NCI-H1417 treated with DMSO at 0.1 percent for 48 hours (cell line): ENCODE data around the gene CCDC32.

Experiments
- DNase-seq: peaks from one replicate; lab custom pipeline; 2025; lab: John Stamatoyannopoulos, UW

CCDC32 gene

DNA sequence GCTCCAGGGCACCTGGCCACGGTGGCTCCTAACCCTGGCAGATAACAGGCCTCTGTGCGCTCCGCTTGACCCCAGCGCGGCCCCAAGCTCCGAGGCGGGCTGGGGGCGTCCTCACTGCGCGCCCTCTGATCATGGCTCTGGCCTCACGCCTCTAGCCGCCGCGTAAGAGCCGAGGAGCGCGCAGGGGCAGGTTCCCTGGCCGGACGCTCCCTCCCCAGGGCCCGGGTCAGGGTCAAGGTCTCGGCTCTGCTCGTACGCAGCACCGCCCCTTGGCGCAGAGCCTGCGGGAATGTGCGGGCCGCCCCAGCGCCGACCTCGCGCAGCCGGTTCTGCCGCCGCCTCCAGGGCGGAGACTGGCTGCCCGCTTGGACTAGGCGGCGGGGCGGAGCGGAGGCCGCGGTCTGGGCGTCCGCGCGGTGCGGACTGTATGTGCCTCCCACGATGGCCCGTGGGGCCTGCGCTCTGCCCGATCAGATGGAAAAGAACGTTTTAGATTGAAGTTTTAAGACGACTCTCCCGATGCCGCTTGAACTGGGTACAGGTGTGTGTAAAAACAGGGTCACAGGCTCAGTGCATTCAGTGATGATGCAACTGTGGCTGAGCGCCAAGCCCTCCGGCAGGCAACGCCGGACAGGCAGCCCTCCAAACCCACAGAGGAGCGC is 53.2 kb downstream of the CCDC32 start:
- DNase-seq: no peak

DNA sequence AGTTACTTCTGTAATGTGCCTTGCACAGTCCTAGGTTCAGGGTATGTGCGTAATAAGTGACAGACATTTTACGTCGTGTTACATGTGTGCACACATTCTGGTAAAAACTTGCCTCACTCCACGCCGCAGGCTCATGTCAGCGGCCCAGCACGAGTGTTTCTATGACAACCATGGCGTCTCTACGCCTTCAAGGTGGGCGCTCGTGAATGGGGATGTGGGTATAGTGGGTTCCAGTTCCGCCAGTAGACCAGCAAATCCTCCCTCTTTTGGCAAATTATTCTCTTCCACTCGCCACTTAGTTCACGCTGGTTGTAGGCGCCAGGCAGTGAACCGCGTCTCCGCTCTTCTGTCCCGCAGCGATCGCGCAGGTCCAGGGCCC is 53.8 kb downstream of the CCDC32 start:
- no peak for DNase-seq

DNA sequence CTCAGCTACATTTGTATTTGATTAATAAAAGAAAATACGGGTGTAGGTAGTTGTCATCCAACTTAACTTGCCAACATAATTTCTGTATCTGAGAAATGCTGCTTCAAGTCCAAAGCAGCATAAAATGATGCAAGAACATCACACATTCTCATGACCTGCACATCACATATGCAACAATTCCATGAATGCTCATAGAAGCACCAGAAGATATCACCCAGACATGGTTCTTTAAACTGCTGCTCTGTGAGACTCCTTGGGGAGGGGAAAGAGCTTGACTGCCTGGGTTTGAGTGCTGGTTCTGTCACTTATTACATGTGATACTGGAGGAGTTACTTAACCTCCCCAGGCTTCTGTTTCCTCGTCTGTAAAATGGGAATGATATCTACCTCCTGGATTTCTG is 54.6 kb downstream of the CCDC32 start:
- no peak for DNase-seq

DNA sequence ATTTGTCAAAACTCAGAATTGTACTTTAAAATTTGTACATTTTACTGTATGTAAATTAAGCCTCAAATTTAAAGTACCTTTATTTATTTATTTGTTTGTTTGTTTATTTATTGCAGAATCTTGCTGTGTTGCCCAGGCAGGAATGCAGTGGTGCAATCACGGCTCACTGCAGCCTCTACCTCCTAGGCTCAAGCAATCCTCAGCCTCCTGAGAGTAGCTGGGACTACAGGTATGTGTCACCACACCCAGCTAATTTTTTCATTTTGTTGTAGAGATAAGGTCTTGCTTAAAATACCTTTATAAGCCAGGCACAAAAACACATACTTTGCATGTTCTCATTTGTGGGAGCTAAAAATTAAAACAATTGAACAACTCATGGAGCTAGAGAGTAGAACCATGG is 56.6 kb downstream of the CCDC32 start:
- no peak for DNase-seq

DNA sequence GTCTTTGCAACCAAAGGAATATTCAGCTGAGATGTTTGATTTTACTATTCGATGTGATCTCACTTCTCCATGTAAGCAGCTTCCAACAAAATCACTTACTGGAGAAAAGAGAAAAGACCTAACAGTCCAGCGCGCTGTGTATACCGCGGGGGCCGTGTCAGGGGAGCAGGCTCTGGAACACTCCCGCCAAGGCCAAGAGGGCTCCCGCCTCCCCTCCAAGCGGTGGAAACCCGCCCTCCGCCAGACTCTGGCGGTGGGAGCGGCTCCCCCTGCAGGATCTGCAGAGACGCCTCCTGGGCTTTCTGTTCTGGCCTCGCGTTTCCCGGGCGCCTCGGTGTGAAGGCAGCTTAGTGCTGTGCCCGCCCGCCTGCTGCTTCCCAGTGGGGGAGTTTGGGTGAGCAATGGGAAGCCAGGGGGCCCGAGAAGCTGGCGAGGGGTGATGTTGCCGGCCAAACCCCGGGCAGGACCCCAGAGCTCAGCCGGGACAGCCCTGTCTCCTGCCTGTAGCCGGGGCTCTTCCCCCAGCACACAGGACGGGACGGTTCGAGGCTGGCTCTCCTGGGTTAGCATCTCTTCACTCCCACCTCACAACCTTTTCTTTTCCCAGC is 57.8 kb downstream of the CCDC32 start:
- no peak for DNase-seq
